Embryonic facial prominence (tissue), 1 donor: Measurements from ENCODE around the gene TSPAN8.
"Not testable (repeated sequence)": the region's sequence is repeated elsewhere in the genome, so short reads cannot be mapped to it uniquely, and the experiment has no call there.

Source experiments
- DNase-seq: peaks from one replicate; pipeline ENCODE4 v3.0.0-alpha.2; 2016; ENCODE audit errors: extremely low spot score

Gene TSPAN8

DNA sequence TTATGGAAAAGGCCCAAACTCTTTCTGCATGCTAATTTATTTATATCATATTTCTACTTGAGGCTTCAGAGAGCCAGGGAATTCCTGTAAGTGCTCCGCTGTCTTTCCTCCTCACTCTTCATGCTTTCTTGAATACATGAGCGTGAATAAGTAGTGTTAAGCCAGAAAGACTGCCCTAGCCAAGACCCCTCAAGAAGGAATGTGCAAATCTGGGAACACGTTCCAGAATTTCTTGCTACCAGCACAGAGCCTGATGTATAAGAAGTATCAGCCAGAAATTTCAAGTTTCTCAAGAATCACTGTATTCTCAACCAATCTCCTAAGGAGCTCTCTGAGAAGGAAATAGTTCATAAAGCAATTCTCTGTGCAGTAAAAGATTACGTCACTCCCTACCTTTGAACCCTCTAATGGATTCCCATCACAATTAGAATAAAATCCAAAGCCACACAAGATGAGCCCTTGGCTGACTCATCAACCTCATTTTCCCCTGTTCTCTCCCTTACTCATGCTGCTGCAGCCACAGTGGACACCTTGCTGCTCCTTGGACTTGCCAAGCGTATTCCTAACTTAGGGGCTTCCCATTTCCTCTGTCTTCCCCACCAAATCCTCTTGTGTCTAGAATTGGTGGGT is 6.9 kb upstream of the TSPAN8 start:
- DNase-seq: no peak

DNA sequence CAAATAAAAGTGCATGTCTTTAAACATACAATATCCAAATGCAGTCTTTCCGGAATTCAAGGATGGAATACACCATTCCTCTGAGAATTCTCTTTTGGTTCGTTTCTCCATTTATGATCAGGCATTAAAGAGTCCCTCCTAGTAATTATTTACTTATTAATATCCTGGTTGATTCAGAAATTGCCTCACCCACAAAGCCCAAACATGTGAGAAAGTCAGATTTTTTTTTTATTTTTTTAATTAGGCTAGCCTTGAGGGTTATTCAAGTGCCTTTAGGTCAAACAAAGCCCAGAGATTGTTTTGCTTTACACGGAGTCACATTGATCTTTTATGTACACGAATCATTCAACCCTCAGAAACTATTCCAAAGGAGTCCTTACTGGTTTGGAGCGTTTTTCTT is 6.4 kb upstream of the TSPAN8 start:
- no peak for DNase-seq

DNA sequence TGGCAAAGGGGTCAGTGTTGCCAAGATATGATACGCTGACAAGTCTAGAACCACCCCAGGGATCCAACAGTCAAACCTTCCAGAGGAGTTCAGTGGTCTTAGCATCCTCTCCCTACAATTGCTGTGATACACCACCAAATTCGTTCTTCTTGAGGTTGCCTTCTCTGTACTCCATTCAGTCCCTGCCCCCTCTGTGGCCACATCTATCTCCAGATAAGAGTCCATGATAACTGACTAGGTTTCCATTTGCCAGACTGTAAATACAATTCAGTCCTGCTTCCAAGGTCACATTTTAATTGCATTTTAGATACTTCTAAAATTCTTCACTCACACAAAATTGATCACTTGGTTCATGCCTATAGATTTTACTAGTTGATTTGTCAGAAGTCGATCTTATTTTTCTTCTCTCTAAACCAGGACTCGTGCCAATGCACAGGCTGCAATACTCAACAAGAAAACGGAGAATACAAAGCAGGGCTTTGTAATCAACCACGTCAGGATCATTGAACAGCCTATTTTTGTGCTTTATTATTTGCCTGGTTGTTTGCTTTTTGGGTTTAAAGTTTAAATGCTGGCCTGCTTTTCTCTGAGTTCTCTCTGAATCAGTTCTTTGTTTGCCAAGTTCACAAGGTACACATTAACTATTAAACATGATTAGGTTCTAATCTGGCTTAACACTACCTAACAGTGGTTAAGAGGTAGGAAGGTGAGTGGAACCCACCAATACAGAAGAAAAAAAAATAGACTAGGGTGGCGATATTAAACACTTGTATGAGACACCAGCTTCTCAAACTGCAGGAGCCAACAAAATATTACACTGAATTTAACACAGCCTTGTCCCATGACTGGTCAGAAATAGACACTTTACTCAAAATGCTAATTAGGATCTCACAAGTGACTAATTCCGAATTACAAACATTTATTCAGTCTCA is 5.3 kb upstream of the TSPAN8 start:
- DNase-seq: no peak

DNA sequence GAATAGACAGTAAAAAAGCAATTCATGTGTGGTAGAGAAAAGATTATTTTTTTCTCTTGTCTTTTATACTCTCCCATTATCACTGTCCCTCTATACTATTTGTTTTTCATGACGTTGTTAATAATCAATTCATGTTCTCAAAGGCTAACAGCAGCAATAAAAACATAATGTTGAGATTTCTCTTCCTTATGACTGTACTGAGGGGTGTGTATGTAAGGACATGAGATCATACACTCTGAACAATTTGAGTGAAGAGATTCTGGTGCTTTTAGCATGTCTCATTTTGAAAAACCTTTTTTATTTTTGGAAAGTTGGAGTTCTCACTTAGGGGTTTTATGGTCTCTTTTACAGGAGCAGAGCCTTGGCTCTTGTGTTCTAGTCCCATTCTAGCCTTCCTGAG is 3.8 kb upstream of the TSPAN8 start:
- no peak for DNase-seq

DNA sequence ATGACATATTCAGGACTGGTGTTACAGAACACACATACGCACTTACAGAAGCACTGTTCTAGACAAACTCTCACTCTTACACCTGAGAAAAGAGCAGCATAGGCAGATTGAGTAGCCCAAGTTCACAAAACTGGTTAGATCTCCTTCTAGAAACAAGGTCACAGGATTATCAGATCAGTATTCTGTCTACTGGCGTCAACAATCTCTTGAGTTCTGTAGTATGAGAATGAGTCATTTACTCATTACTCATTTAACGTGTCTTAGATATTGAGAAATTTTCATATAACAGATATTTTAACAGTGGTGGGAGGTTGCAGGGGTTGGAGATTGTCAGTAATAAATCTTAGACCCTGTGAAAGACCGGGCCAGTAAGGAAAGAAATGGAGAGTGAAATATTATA is 2.8 kb upstream of the TSPAN8 start:
- DNase-seq: no peak

DNA sequence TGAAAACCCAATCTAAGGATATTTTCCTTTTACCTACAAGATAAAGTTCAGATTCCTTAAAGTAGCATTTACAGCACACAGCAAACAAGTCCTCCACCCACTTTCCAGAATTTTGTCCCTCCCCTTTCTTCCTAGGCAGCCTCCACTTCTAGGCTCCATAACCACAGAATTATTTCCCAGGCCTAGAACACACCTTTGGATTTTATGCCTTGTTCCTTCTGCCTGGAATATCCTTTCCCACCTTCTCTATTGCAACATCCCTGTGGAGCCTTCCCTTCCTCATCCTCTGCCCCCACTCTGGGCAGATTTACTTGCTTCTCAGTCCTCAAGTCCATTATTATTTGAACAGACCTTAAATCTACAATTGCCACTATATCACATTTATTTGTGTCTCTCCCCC is 2.1 kb upstream of the TSPAN8 start:
- no peak for DNase-seq

DNA sequence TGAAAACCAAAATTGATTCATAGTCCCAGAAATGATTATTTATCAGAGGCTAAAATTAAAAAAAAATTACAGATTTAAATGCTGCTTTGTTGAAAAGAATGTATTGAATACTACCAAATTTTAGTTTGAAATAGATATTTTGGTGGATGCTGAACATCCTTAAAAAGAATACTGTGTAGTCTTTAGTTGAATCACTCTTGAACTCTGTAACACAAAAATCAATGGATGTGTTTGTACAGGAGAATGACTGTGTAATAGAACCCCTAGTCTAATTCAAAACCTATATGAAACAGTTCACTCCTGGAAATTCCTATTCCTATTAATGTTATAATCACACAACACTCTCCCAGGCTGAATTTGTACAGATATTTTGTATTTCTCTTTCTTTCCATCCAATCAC is 1.5 kb upstream of the TSPAN8 start:
- DNase-seq: no peak

DNA sequence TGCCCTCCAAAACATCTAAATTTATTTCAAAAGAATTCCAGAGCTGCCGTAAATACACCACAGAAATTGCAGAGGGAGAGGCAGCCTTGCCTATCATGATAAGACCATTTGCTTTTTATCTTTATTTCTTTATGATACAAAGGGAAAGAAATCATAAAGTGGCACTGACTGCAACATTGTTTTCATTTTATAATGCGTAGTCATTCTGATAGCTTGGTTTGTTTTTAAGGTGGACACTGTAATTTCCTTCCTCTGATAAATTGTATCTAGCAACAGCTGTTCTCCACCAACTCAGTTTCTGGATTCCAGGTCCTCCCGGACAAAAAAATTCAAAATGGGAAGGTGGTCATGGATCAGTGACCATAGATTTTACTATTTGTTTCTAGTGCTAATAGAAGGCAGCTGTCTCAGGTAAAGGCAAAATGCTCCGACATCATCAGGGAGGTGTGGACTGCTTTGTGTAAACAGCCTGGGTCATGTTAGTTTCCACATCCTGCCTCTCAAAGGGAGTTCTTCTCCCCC is 623 bp upstream of the TSPAN8 start:
- DNase-seq: no peak

DNA sequence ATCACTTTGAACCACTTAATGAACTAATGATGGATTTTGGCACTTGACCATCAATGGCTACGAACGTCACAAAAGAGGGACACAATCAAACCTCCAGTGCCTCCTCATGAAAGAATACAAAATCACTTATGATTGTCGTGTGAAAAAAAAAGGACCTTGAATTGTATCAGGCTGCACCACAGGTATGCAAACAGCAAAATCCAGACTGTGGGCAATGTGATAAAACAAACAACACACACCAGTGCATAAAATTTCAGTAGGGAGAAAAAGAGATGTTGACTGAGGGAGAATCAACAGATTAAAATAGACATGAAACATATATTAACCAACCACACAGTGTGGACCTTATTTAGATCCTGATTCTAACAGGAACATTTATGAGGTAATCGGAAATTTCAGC is 2.6 kb downstream of the TSPAN8 start:
- DNase-seq: no peak

DNA sequence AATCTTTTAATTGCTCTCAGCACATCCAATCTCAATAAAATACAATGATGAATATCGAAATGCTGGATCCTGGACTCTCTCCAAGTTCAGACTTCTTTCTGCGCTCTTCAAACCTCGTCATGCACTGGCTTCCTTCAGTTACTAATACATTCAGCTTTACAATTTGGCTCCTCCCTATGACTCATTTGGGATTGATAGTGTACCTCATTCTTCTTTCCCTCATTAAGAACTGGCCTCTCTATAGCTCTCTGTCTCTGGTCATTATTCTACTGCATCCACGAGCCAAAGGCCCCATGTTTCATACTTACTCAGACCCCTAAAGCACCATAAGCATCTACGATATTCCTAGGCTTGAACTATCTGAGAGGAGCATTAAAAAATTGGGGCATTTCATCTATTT is 4.9 kb downstream of the TSPAN8 start:
- DNase-seq: no peak

DNA sequence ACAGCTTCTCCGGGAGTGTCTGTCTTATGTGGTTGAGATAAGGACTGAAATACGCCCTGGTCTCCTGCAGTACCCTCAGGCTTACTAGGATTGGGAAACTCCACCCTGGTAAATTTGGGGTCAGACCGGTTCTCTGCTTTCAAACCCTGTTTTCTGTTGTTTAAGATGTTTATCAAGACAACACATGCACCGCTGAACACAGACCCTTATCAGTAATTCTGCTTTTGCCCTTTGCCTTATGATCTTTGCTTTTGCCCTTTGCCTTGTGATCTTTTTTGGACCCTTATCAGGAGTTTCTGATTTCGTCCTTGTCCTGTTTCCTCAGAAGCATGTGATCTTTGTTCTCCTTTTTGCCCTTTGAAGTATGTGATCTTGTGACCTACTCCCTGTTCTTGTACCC is 7.8 kb downstream of the TSPAN8 start:
- not testable (repeated sequence) for DNase-seq

DNA sequence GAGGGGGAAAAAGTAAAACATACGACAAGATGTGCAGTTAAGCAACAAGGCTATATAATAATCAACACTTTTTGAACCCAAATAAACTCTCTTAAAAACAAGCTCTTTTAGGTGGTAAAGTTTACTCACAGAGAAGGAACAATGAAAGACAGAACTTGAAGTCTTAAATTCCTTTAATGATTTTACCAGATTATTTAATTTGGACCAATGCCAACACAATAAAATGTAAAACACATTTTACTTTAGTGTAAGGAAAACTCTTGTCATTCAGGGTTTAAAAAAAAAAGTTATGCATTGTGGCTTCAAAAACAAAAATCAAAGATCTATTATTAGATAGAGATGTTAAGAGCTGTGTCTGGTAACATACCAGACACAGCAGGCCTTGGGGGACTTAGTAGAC is 13.1 kb downstream of the TSPAN8 start:
- no peak for DNase-seq

DNA sequence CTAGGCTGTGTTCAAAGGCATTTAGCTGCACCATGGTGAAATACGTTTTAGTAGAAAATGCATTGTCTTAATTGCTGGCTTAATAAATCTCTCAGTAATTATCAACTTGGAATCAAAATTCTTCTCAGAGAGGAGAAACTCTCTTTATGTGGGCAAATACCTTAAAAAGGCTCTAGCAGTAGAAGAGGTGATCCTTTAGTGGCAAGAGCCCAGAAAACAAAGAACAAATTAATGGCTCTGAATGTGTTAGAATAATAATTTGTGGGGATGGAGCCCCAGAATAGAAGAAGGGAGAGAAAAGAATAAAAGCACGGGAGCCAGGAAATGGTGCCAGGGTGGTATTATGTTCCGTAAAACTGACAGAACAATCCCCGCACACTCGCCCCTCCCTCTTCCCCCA is 14.8 kb downstream of the TSPAN8 start:
- no peak for DNase-seq

DNA sequence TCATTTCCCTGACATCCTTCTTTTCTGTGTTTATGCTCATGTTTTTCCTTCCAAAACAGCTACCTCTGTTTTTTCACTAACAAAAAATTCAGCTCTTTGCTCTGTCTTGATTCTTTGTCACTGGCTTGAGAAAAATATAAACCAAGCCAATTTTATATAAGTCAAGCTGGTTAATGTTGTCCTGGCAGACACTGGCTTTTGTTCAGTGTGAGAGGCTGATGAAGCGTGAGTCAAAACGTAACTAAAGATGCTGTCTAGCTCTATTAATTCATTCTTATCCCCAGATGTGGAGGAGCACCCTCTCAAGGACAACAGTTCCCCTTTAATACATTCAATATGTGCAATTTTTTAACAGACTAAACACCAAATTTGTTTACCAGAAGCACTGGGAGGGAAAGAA is 15.8 kb downstream of the TSPAN8 start:
- no peak for DNase-seq

DNA sequence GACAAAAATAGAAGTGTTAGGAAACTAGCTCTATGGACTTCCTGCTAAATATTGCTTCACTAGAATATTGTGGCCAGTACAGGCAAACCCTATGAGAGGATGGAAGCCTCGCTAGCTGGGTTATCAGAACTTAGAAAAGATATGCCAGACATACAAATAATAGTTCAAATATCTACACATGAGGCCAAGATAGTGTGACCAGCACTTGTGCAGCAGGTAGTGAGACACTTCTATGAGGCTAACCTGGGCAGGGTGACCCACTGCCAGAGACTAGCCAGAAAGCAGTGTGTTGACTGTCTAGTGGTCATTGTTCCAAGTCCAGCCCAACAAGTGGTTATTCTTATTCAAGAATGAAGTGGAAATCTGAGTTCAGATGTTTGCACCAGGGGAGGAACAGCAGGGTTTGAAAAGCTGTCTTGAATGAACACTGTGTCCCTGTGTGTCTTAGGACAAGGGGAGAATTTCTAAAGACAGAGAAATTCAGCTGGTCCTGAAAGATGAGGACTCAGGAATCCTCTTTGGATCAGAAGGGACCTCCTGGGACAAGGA is 16.3 kb downstream of the TSPAN8 start:
- DNase-seq: no peak

DNA sequence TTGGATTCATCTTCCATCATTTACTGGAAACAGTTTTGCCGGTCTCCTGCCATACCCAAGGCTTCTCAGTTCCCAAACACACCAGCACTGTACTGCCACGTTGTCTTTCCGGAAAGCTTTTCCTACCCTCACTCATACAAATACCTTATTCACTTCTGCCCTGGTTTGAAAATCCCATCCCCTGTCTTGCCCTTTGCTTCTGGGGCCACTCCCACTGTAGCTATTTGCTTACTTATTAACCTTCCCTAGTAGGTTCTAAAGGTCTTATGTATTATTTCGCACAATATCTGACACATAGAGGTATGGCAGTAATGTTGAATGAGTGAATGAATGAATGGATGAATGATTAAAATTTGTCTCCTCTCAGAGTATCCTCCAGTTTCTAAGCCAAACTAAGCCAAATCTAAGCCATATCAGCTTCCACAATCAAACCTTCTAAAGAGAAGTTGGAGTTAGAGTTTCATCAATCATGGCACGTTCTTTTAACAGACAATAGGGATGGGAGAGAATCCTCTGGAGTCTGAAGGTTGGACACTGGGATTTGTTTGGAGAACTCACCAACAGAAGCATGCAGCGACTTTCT is 18.6 kb downstream of the TSPAN8 start:
- DNase-seq: no peak

DNA sequence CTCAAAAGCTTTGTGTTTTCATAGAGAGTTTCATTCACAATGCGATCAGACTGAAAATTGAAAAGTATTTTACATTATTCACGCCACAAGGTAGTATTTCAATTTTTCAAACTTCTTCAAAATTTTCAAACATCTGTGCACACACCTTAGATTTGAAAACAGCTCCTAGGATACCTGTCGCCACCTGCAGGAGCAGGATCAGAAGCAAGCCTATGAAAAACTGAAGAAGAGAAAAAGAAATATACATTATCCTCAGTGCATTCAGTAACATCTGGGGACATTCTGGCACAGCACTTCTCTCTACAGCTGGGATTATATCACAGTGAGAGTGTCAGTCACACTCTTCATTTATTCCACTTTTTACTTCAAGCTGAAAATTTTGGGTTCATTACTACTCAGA is 19.8 kb downstream of the TSPAN8 start:
- DNase-seq: no peak

DNA sequence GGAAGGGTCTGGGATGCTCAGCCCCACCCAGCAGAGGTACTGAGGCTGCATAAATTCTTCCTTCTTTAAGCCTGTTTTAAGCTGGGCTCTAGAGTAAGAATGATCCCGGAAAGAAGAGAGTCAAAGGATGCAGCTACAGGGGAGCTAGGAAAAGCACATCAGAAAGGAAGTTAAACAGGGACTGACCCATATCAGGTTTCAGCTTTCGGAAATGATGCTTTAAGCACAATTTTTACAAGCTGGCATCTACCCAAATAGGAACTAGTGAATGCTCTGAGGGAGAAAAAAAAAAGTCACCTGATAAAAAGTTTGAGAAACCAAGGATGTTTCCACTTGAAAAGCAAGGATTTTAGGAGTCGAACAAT is 22.0 kb downstream of the TSPAN8 start:
- DNase-seq: no peak

DNA sequence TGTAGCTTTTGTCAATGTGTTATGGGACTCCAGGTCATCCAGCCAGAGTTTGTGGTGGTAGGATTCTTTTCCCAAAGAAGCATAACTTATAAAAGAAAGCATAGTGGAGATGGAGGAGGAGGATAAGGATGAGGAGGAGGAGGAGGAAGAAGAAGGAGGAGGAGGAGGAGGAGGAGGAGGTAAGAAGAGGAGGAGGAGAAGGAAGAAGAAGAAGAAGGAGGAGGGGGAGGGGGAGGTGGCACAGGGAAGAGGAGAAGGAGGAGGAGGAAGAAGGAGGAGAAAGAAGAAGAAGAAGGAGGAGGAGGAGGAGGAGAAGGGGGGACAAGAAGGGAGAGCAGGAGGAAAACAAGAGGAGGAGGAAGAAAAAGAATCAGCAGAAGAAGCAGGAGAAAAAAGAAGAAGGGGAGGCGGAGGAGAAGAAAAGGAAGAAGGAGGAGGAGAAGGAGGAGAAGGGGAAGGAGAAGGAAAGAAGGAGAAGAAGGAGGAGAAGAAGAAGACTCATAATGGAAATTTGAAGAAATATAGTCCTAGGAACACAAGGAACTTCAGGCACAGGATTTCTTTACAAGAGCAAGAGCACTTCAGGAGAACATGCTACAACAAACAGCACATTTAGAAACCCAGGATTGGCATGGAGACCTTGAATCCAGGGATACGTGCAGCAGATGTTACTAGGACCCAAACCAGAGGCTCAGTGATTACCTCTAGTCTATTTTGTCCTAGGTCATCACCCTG is 22.6 kb downstream of the TSPAN8 start:
- DNase-seq: no peak

DNA sequence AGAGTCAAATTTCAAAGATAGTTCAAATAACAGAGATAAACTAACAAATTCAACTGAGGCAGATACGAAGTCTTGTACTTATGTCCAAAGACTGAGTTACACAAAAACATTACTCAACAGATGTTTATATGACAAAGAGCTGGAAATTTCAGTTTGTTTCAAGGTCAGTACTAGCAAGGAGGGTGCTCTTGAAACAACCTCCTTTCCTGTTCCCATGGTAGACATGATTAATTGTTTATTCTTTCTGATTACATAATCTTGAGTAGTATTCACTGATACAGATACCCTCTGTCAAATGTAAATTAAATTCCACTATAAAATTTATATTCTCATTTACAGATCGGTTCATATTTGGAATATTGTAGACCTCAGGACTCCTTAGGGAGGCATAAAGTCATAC is 23.4 kb downstream of the TSPAN8 start:
- no peak for DNase-seq

DNA sequence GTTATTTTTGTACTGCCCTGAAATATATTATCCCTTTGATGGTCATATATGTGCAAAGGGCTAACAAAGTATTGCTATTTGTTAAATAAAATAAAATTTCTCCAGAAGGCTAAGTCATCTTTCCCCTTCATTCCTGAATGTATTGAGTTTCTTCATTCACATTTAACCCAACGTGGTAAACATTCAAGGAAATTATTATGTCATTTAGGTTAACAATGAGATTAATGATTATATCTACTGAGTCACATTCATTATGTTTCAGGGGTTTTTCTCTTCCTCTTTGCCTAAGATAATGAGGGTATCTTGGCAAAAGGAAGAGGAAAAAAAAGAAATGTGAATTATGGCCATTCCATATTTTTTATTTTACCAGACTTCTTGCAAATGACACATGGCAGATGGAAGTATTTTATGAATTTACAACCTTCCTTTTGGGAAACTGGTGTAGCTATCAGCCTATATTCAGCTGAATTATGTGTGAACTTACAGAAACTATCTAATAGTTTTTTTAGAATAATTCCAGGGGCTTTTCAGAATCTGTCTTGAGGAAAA is 27.2 kb downstream of the TSPAN8 start:
- no peak for DNase-seq

DNA sequence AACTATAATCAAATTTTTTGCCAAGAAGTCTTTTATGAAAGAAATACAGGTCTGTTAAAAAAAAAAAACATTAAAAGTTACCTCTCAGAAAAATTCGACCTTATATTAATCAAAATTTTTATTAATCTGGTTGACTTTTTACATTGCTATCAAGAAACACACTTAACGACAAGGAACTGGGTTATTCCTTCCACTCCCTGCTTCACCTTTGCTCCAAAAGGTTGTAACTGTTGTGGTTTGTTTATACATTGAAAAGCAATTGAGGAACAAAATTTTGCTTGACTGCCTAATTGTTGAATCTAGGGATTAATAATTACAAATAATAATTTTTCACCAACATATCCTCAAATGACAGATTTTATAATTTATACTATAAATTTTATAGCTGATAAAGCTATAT is 28.4 kb downstream of the TSPAN8 start:
- DNase-seq: no peak
